SK-N-MC (cell line): Measurements from ENCODE around the gene GPR158.
A peak's percentile ranks its signal among the peaks of the same experiment; 100 is the strongest.

Experiments
- DNase-seq: peaks from one replicate; pipeline ENCODE4 v3.0.0-alpha.2; 2011; ENCODE audit warnings: low read depth, low spot score
- H3K27ac ChIP-seq: fragments of 200-600 bp; sonication (generic); 2 replicates; pipeline ENCODE4 v1.5.1; 2016; ENCODE audit warnings: mixed run types
- H3K36me3 ChIP-seq: fragments of 200-600 bp; sonication (generic); 2 replicates; pipeline ENCODE4 v1.6.1; 2017; ENCODE audit warnings: antibody characterized with exemption, low read length, mixed read lengths; ENCODE audit not compliant: insufficient read depth
- H3K4me3 ChIP-seq: fragments of 200-600 bp; sonication (generic); 2 replicates; pipeline ENCODE4 v1.5.1; 2016
- H3K9ac ChIP-seq: fragments of 200-600 bp; sonication (generic); 2 replicates; pipeline ENCODE4 v1.8.0; 2017; ENCODE audit warnings: mixed run types, mixed read lengths; ENCODE audit not compliant: insufficient read length
- H3K9me3 ChIP-seq: fragments of 200-600 bp; sonication (generic); 2 replicates; pipeline ENCODE4 v1.6.1; 2017; ENCODE audit warnings: low read depth, mild to moderate bottlenecking, antibody characterized with exemption, low read length, moderate library complexity, mixed read lengths
- EZH2 ChIP-seq: fragments of 200-600 bp; sonication (generic); IDR thresholded peaks from one replicate; pipeline ENCODE4 v1.6.1; 2017; ENCODE audit warnings: antibody characterized with exemption
- FOXP2 ChIP-seq: optimal IDR thresholded peaks from 2 replicates; pipeline ENCODE3; 2011; ENCODE audit warnings: mild to moderate bottlenecking, moderate library complexity; ENCODE audit not compliant: insufficient read depth; ENCODE audit errors: extremely low read length, control extremely low read depth
- POLR2AphosphoS5 ChIP-seq: IDR thresholded peaks from 2 replicates; pipeline ENCODE4 v1.6.1; 2012; ENCODE audit warnings: mild to moderate bottlenecking, low read depth, low read length, borderline replicate concordance

GPR158 gene

DNA sequence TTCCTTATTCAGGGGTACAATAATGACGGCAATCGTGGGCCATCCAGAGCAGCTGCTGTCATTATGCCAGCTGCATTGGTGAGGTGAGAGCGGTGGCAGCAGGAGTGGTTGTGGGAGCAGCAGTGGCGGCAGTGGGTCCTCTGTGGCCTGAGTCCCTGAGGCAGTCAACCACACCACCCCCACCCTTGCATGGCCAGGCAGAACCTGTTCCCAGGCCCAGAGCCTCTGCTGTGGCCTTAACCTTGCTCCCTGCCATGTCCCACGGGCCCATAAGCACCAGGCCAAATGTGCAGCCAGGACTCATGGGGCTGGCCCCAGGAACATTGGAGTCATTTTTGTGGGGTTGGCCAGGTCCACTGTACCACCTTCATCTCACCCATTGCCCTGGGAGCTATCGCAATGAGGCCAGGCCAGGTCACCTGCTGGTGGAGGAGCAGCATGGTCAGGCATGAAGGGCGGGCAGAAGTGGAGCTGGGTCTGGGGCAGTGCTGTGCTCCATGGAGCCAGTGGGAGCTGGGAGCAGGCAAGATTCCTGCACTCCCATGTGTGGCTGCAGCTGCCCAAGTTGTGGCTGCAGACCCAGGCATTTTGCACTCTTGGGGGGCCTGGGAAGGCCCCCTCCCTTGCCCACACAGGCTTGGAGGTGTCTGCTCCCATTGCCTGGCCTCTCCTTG lies 213.5 kb downstream of the GPR158 start:
- no peaks in the 10 kb centered on the region for H3K9me3 ChIP-seq
- no peak for DNase-seq
- H3K36me3 ChIP-seq: no peaks in the 10 kb centered on the region
- no peak overlapping the region for H3K4me3 ChIP-seq
- no peak for TF ChIP-seq EZH2
- no peak for TF ChIP-seq FOXP2
- TF ChIP-seq POLR2AphosphoS5: no peak
- no peak overlapping the region for H3K27ac ChIP-seq
- no peak overlapping the region for H3K9ac ChIP-seq

DNA sequence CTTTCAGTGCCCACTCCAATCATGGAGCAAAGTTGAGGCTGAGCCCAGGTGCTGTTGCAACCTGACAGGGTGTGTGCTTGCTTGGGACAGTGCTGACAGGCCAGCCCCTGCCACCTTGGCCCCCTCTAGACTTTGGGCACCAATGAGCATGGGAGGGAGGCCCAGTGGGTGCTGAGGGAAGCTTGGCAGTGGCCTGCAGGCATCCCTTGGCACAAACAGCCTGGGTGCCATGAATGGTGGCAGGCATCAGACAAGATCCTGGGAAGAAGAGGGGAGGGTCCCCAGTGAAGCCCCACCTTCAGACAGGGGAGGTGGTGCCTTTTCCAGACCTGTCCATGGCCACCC lies 214.0 kb downstream of the GPR158 start:
- Histone ChIP-seq H3K27ac (no peak overlapping the region), H3K9ac (no peak overlapping the region), H3K9me3 (no peaks in the 10 kb centered on the region), H3K4me3 (no peak overlapping the region), H3K36me3 (no peaks in the 10 kb centered on the region)
- DNase-seq: no peak
- TF ChIP-seq POLR2AphosphoS5 (no peak), EZH2 (no peak), FOXP2 (no peak)

- H3K27ac ChIP-seq: no peak overlapping the region
Measured at GRCh38 chr10:25390733-25391132, 215.9 kb downstream of the GPR158 start.

DNA sequence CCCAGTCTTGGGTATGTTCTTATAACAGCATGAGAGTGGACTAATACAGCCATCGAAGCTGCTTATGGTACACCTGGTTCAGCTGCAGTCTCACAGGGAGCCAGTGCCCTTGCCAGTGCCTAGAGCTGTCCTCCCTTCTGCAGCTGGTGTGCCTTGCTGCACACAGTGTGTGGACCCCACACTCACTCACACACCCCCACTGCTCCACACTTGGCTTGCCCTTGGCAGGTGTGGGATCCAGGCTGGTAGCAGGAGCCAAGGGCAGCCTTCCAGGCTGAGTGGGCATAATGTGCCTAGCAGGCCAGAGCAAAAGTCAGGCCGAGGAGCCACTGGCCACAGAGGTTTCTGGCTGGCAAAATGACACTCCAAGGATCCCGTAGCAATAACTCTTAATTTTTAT lies 217.3 kb downstream of the GPR158 start:
- DNase-seq: no peak
- Histone ChIP-seq H3K27ac (no peak overlapping the region), H3K4me3 (no peak overlapping the region), H3K9me3 (no peaks in the 10 kb centered on the region), H3K9ac (no peak overlapping the region), H3K36me3 (no peaks in the 10 kb centered on the region)
- TF ChIP-seq EZH2: no peak

More at GRCh38 chr10:25390733-25391132, 215.9 kb downstream of the GPR158 start:
- no peak for DNase-seq
- H3K9me3 ChIP-seq: no peaks in the 10 kb centered on the region
- no peak overlapping the region for H3K4me3 ChIP-seq
- H3K36me3 ChIP-seq: no peaks in the 10 kb centered on the region
- no peak overlapping the region for H3K9ac ChIP-seq
- TF ChIP-seq EZH2 (no peak), POLR2AphosphoS5 (no peak)

DNA sequence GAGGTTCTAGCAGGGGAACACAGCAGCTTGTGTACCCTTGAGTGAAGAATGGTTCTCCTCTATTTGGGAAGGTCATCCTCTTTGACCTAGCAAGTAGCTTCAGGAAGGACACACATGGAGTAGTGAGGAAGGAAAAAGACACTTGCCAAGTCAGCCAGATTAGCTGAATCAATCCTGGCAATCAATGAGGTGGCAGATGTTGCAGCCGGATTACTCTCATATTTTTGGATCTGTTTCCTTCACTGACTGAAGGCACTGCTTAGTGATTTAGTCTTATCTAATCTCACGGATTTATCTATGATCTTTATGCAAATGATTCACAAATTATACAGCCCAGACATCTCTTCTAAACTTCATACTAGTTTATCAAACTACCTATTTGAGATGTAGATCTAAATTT lies 218.8 kb downstream of the GPR158 start:
- 0 out of 2 replicates have a peak overlapping the region, but pooled peaks have one; percentile 45 for H3K4me3 ChIP-seq
- no peaks in the 10 kb centered on the region for H3K36me3 ChIP-seq
- H3K27ac ChIP-seq: peak overlapping the region; percentile 74
- H3K9ac ChIP-seq: no peak overlapping the region
- H3K9me3 ChIP-seq: no peaks in the 10 kb centered on the region
- DNase-seq: no peak
- TF ChIP-seq FOXP2 (no peak), POLR2AphosphoS5 (no peak), EZH2 (no peak)

DNA sequence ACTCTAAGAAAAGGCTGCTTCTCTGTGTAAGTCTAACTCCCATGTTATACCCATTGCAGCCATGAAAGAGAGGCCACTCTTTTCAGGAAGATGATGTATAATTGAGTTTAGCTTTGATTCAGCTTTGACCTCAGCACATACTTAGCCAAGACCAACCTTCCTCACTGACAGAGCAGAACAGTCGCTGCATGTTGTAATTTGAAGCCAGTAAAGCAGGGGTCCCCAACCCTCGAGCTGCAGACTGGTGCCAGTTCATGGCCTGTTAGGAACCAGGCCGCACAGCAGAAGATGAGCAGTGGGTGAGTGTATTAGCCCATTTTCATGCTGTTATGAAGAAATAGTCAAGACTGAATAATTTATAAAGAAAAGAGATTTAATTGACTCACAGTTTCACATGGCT lies 223.9 kb downstream of the GPR158 start:
- DNase-seq: no peak
- Histone ChIP-seq H3K9me3 (no peaks in the 10 kb centered on the region), H3K27ac (no peak overlapping the region), H3K9ac (no peak overlapping the region), H3K4me3 (no peak overlapping the region), H3K36me3 (no peaks in the 10 kb centered on the region)
- no peak for TF ChIP-seq EZH2
- no peak for TF ChIP-seq POLR2AphosphoS5
- TF ChIP-seq FOXP2: no peak

DNA sequence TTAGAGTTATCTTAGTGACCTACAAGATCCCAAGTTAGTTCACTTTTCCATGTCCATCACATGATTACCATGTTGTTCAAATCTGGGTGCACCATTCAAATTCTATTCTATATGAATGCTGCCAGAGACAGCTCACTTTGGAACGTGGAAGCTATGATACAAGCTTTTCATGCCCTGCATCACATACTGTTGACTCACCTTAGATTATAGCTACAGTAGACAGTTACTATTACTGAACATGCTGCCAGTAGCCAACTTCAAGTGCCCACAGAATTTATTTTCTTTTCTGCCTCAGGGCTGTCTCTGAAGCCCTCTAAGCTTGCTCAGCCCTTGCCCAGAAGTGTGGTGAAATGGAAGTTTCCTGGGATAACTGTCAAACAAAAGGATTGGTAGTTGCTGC lies 231.1 kb downstream of the GPR158 start:
- no peak overlapping the region for H3K4me3 ChIP-seq
- TF ChIP-seq FOXP2 (no peak), EZH2 (no peak)
- no peak overlapping the region for H3K27ac ChIP-seq
- no peak for DNase-seq
- no peaks in the 10 kb centered on the region for H3K36me3 ChIP-seq
- H3K9me3 ChIP-seq: no peaks in the 10 kb centered on the region
- H3K9ac ChIP-seq: no peak overlapping the region

- Histone ChIP-seq H3K9me3 (no peaks in the 10 kb centered on the region), H3K4me3 (no peak overlapping the region), H3K9ac (no peak overlapping the region), H3K36me3 (no peaks in the 10 kb centered on the region), H3K27ac (no peak overlapping the region)
- DNase-seq: no peak
- TF ChIP-seq FOXP2 (no peak), EZH2 (no peak), POLR2AphosphoS5 (no peak)
Measured at GRCh38 chr10:25417611-25418010, 242.8 kb downstream of the GPR158 start.

GRCh38 chr10:25425776-25426175 lies 251.0 kb downstream of the GPR158 start:
- H3K9ac ChIP-seq: no peak overlapping the region

More at GRCh38 chr10:25425776-25426175, 251.0 kb downstream of the GPR158 start:
- DNase-seq: no peak
- H3K4me3 ChIP-seq: no peak overlapping the region
- TF ChIP-seq EZH2: no peak
- no peak for TF ChIP-seq POLR2AphosphoS5
- no peak for TF ChIP-seq FOXP2
- H3K9me3 ChIP-seq: no peaks in the 10 kb centered on the region
- H3K27ac ChIP-seq: no peak overlapping the region
- H3K36me3 ChIP-seq: no peaks in the 10 kb centered on the region
